ENCODE results near the gene ZNF83. TPM values are rescaled to one million over a fixed set of nuclear protein-coding genes. Genes with fewer than 3 reads are reported as not detected.
"Not testable (repeated sequence)": the region's sequence is repeated elsewhere in the genome, so short reads cannot be mapped to it uniquely, and the experiment has no call there.

Gene ZNF83
- total and polyA plus RNA-seq, 7 donors = 3.9 to 11.5 (median 5.1) TPM

- Histone ChIP-seq H3K9me3 (no peaks in the 10 kb centered on the region), H3K27me3 (ENCODE audit: insufficient read depth in 3 of 3, low read length in 2 of 3) (no peaks in the 10 kb centered on the region), H3K36me3 (ENCODE audit: insufficient read depth in 1 of 2, low read depth in 1 of 2) (peaks cover 4 to 12% of the 10 kb centered on the region in 2 donors), H3K4me1 (no peaks in the 10 kb centered on the region), H3K27ac (no peak overlapping the region), H3K4me3 (no peak overlapping the region)
- intact Hi-C loops (cut with DNase I) = no loop called here
- ATAC-seq (no peak), DNase-seq (no peak)
- no peak for TF ChIP-seq CTCF (IDR thresholded peaks at IDR 0.05)
- WGBS, 3 donors = 91 to 93% (median 92%) methylated on average over 3 of the region's 3 CpGs
These were observed 16.8 kb downstream of the ZNF83 start for GRCh38 chr19:52621376-52621775.

- peaks cover 21% of the 10 kb centered on the region for H3K9me3 ChIP-seq
- intact Hi-C loops (cut with DNase I) = no loop called here
- H3K27ac ChIP-seq = no peak overlapping the region
- no peak for TF ChIP-seq CTCF (IDR thresholded peaks at IDR 0.05)
- no peaks in the 10 kb centered on the region for H3K27me3 ChIP-seq (ENCODE audit: insufficient read depth in 3 of 3, low read length in 2 of 3)
- DNase-seq (no peak), ATAC-seq (no peak)
- WGBS, 3 donors = 98 to 99% (median 98%) methylated on average over 5 of the region's 5 CpGs
- H3K4me1 ChIP-seq = no peaks in the 10 kb centered on the region
- H3K36me3 ChIP-seq (ENCODE audit: insufficient read depth in 1 of 2, low read depth in 1 of 2) = peaks cover 0 to 27% of the 10 kb centered on the region in 2 donors
- no peak overlapping the region for H3K4me3 ChIP-seq
These were observed 24.8 kb downstream of the ZNF83 start for GRCh38 chr19:52613299-52613906.

- DNase-seq (no peak), ATAC-seq (no peak)
- intact Hi-C loops (cut with DNase I) = loop anchor here in 1 of 2 donors (5.0 kb wide), 2 partner anchors 34 to 66 kb away; partner anchors contain the start of gene ZNF83
- H3K27ac ChIP-seq = no peak overlapping the region
- WGBS, 3 donors = 80 to 83% (median 82%) methylated on average over 14 of the region's 14 CpGs
- no peaks in the 10 kb centered on the region for H3K36me3 ChIP-seq (ENCODE audit: insufficient read depth in 1 of 2, low read depth in 1 of 2)
- no peak overlapping the region for H3K4me3 ChIP-seq
- TF ChIP-seq CTCF (IDR thresholded peaks at IDR 0.05) = no peak
- peaks cover 5% of the 10 kb centered on the region for H3K4me1 ChIP-seq
- peaks cover 0 to 2% (median 0%) of the 10 kb centered on the region in 3 donors for H3K27me3 ChIP-seq (ENCODE audit: insufficient read depth in 3 of 3, low read length in 2 of 3)
- H3K9me3 ChIP-seq = peaks cover 5% of the 10 kb centered on the region
These were observed 34.5 kb downstream of the ZNF83 start for GRCh38 chr19:52603558-52604207.

- WGBS, 3 donors = 69 to 82% (median 78%) methylated on average over 2 of the region's 2 CpGs
- Histone ChIP-seq H3K36me3 (ENCODE audit: insufficient read depth in 1 of 2, low read depth in 1 of 2) (no peaks in the 10 kb centered on the region), H3K4me3 (no peak overlapping the region), H3K4me1 (peaks cover 5% of the 10 kb centered on the region), H3K27me3 (ENCODE audit: insufficient read depth in 3 of 3, low read length in 2 of 3) (peaks cover 0 to 2% (median 0%) of the 10 kb centered on the region in 3 donors), H3K27ac (no peak overlapping the region), H3K9me3 (peaks cover 5% of the 10 kb centered on the region)
- ATAC-seq (no peak), DNase-seq (no peak)
- intact Hi-C loops (cut with DNase I) = loop anchor here in 1 of 2 donors (5.0 kb wide), 2 partner anchors 34 to 66 kb away; partner anchors contain the start of gene ZNF83
- TF ChIP-seq CTCF (IDR thresholded peaks at IDR 0.05) = no peak
These were observed 35.2 kb downstream of the ZNF83 start for GRCh38 chr19:52602941-52603340.

GRCh38 chr19:52601974-52602366 is 36.2 kb downstream of the ZNF83 start:
- intact Hi-C loops (cut with DNase I) = loop anchor here in 1 of 2 donors (5.0 kb wide), 2 partner anchors 35 to 65 kb away; partner anchors contain the start of gene ZNF83
- WGBS, 3 donors = 44 to 54% (median 51%) methylated on average over 3 of the region's 3 CpGs
- not testable (repeated sequence) for H3K9me3 ChIP-seq; H3K27me3 ChIP-seq (ENCODE audit: insufficient read depth in 3 of 3, low read length in 2 of 3); DNase-seq; H3K4me1 ChIP-seq; H3K36me3 ChIP-seq (ENCODE audit: insufficient read depth in 1 of 2, low read depth in 1 of 2); H3K27ac ChIP-seq
- peak in 1 of 4 donors; percentile 29 for ATAC-seq
- peak overlapping the region; percentile 76 for H3K4me3 ChIP-seq

All from psoas muscle (tissue), 8 donors.